A549 (cell line): ENCODE results near the gene JPH2.

Experiments
- BHLHE40 ChIP-seq: IDR thresholded peaks from 2 replicates; pipeline ENCODE4 v1.6.1; 2012; ENCODE audit warnings: low read depth, low read length, inconsistent platforms
- CEBPB ChIP-seq, 2 experiments: fragments of >200 bp in 1 of 2; sonication (Bioruptor Twin) in 1 of 2; formaldehyde crosslinking in 1 of 2; IDR thresholded peaks; 2 replicates each; pipeline ENCODE4 v1.6.1; 2012 to 2016
- CHD2 ChIP-seq: fragments of 150-350 bp; IDR thresholded peaks from 2 replicates; pipeline ENCODE4 v1.6.1; 2014; ENCODE audit warnings: low read length; ENCODE audit not compliant: partially characterized antibody
- KDM1A ChIP-seq: fragments of 200-600 bp; sonication (generic); IDR thresholded peaks from 2 replicates; pipeline ENCODE4 v1.6.1; 2016; ENCODE audit warnings: low read depth, mild to moderate bottlenecking
- KDM5A ChIP-seq: fragments of 200-600 bp; sonication (generic); IDR thresholded peaks from 2 replicates; pipeline ENCODE4 v1.6.1; 2016; ENCODE audit warnings: antibody characterized with exemption, mild to moderate bottlenecking
- POLR2A ChIP-seq: IDR thresholded peaks from 2 replicates; pipeline ENCODE4 v1.6.1; 2012; ENCODE audit warnings: mild to moderate bottlenecking, low read length
- RAD21 ChIP-seq, 2 experiments: fragments of >200 bp in 1 of 2; sonication (Bioruptor Twin) in 1 of 2; formaldehyde crosslinking in 1 of 2; IDR thresholded peaks in 1 of 2; conservative IDR thresholded peaks in 1 of 2; 2 replicates in 1 of 2; 3 replicates in 1 of 2; pipeline ENCODE4 v1.6.1; 2012 to 2018; ENCODE audit warnings: inconsistent platforms in 1 of 2
- RCOR1 ChIP-seq: fragments of 150-350 bp; IDR thresholded peaks from 2 replicates; pipeline ENCODE4 v1.6.1; 2014; ENCODE audit warnings: antibody characterized with exemption, low read length, low read depth
- SMC3 ChIP-seq: fragments of >200 bp; sonication (Bioruptor Twin); formaldehyde crosslinking; IDR thresholded peaks from 3 replicates; pipeline ENCODE4 v1.6.1; 2018; ENCODE audit warnings: inconsistent platforms
- TF ChIP-seq, protein P1 (sequence below): fragments of >200 bp; sonication (Bioruptor Twin); formaldehyde crosslinking; IDR thresholded peaks from 3 replicates; pipeline ENCODE4 v1.5.1; 2016
- TF ChIP-seq, protein P2 (sequence below): fragments of 200-600 bp; sonication (generic); IDR thresholded peaks from 2 replicates; pipeline ENCODE4 v1.6.1; 2016; ENCODE audit warnings: antibody characterized with exemption, mild to moderate bottlenecking, moderate library complexity

DNA sequence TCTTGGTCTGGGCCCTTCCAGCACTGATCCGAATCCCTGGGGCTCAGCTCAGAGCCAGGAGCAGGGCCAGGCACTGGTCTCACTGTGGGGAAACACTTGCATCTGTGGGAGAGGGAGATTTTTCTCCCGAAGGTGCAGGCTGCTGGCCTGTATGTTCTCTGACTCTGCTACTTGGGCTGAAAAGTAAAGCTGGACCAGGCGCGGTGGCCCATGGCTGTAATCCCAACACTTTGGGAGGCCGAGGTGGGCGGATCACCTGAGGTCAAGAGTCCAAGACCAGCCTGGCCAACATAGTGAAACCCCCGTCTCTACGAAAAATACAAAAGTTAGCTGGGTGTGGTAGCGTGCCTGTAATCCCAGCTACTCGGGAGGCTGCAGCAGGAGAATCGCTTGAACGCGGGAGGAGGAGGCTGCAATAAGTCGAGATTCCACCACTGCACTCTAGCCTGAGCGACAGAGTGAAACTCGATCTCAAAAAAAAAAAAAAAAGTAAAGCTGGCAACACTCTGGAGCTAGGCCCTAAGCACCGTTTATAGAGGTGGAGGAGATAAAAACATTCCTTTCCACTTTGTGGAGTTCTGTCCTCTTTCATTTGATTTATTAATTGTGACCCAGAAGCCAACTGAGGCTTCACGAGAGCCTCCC lies 41.7 kb downstream of the JPH2 start:
- TF ChIP-seq, protein P1, sequence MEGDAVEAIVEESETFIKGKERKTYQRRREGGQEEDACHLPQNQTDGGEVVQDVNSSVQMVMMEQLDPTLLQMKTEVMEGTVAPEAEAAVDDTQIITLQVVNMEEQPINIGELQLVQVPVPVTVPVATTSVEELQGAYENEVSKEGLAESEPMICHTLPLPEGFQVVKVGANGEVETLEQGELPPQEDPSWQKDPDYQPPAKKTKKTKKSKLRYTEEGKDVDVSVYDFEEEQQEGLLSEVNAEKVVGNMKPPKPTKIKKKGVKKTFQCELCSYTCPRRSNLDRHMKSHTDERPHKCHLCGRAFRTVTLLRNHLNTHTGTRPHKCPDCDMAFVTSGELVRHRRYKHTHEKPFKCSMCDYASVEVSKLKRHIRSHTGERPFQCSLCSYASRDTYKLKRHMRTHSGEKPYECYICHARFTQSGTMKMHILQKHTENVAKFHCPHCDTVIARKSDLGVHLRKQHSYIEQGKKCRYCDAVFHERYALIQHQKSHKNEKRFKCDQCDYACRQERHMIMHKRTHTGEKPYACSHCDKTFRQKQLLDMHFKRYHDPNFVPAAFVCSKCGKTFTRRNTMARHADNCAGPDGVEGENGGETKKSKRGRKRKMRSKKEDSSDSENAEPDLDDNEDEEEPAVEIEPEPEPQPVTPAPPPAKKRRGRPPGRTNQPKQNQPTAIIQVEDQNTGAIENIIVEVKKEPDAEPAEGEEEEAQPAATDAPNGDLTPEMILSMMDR = no peak
- TF ChIP-seq KDM5A (no peak), RAD21 (conservative IDR thresholded peaks at IDR 0.05 in 1 of 2, IDR thresholded peaks at IDR 0.05 in 1 of 2) (no peak), KDM1A (no peak), BHLHE40 (no peak), POLR2A (no peak), SMC3 (no peak), RCOR1 (no peak), CHD2 (no peak), CEBPB (IDR thresholded peaks at IDR 0.05) (no peak)
- TF ChIP-seq, protein P2, sequence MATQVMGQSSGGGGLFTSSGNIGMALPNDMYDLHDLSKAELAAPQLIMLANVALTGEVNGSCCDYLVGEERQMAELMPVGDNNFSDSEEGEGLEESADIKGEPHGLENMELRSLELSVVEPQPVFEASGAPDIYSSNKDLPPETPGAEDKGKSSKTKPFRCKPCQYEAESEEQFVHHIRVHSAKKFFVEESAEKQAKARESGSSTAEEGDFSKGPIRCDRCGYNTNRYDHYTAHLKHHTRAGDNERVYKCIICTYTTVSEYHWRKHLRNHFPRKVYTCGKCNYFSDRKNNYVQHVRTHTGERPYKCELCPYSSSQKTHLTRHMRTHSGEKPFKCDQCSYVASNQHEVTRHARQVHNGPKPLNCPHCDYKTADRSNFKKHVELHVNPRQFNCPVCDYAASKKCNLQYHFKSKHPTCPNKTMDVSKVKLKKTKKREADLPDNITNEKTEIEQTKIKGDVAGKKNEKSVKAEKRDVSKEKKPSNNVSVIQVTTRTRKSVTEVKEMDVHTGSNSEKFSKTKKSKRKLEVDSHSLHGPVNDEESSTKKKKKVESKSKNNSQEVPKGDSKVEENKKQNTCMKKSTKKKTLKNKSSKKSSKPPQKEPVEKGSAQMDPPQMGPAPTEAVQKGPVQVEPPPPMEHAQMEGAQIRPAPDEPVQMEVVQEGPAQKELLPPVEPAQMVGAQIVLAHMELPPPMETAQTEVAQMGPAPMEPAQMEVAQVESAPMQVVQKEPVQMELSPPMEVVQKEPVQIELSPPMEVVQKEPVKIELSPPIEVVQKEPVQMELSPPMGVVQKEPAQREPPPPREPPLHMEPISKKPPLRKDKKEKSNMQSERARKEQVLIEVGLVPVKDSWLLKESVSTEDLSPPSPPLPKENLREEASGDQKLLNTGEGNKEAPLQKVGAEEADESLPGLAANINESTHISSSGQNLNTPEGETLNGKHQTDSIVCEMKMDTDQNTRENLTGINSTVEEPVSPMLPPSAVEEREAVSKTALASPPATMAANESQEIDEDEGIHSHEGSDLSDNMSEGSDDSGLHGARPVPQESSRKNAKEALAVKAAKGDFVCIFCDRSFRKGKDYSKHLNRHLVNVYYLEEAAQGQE = no peak
